VCaP (cell line): Measurements from ENCODE around the gene SKA2.
A peak's percentile ranks its signal among the peaks of the same experiment; 100 is the strongest.

Experiments used
- H3K27ac ChIP-seq: fragments of 450-650 bp; 2 replicates; pipeline ENCODE4 v1.5.1; 2017
- CTCF ChIP-seq: fragments of 450-650 bp; conservative IDR thresholded peaks from 2 replicates; pipeline ENCODE4 v1.5.1; 2017; ENCODE audit warnings: mild to moderate bottlenecking, moderate library complexity

Gene SKA2

DNA sequence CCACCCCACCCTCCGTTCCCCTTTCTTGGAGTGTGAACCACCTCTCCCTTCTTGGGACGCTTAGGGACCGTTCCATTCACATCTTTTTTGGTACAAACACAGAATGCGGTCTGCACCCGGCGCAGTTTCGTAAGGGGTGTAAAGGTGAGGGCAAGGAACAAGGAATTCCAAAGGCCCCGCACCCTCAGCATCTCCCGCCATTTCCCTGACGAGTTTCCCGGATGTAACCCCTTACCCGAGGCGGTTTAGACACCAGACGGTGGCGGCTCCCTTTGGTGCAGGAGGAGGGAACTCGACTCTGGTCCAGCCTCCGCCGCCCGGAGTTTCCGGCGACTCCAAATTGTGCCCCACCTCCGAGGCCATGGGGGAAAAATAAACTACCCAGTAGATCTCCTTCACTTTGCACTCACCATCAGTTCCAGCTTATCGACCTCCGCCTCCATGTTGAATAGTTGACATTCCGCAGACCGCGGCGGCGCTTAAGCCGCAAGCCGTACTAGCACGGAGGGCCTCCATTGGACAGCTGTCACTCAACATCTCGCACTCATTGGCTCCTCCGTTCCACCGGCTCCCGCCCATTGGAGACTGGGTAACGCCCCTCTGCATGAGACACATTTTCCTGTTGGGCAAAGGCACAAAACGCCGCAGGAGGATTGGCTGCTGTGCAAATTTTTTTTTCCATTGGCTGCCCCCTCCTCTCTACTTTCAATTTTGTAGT, at the start of gene SKA2:
Gene SKA2 (minus strand): TSS at position 466 of the 718 bp plus-strand sequence. CDS start 23 bp downstream, at position 443.
- TF ChIP-seq CTCF = no peak
- H3K27ac ChIP-seq = peak within 1 kb of the TSS; percentile 89

DNA sequence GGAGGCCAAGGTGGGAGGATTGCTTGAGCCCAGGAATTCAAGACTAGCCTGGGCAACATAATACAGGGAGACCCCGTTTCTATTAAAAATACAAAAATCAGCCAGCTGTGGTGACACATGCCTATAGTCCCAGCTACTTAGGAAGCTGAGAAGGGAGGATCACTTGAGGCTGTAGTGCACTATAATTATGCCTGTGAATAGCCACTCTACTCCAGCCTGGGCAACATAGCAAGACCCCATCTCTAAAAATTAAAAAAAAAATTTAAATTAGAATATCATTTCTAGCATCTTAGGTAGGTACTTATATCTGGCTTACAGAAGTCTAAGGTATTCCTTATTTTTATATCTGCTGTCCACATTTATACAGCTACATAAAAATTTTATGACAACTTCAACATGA, 47.3 kb upstream of the SKA2 start:
- no peak for TF ChIP-seq CTCF
- H3K27ac ChIP-seq = no peak overlapping the region

GRCh38 chr17:59199398-59199797, 44.4 kb upstream of the SKA2 start:
- TF ChIP-seq CTCF = no peak
- H3K27ac ChIP-seq = no peak overlapping the region

- TF ChIP-seq CTCF = no peak
Observed at GRCh38 chr17:59193336-59193862, 38.4 kb upstream of the SKA2 start.

GRCh38 chr17:59190806-59191205, 35.8 kb upstream of the SKA2 start:
- no peak for TF ChIP-seq CTCF
- H3K27ac ChIP-seq = no peak overlapping the region

More at GRCh38 chr17:59193336-59193862, 38.4 kb upstream of the SKA2 start:
- H3K27ac ChIP-seq = no peak overlapping the region

GRCh38 chr17:59186850-59187249, 31.9 kb upstream of the SKA2 start:
- H3K27ac ChIP-seq = no peak overlapping the region
- TF ChIP-seq CTCF = no peak

GRCh38 chr17:59185997-59186396, 31.0 kb upstream of the SKA2 start:
- no peak overlapping the region for H3K27ac ChIP-seq
- no peak for TF ChIP-seq CTCF
